ENCODE data around the gene UBXN4.

GRCh38 chr2:135703300-135703699 is 38.4 kb upstream of the UBXN4 start:
- no peak for TF ChIP-seq EZH2 (optimal IDR thresholded peaks at IDR 0.05; ENCODE audit: low read depth, low read length)
- no peak for TF ChIP-seq CTCF (IDR thresholded peaks at IDR 0.05; ENCODE audit: low read length)

All from MM.1S (cell line).